Astrocyte of the cerebellum (primary cell): ENCODE results near the gene RNF144A.

Source experiments
- DNase-seq: peaks from one replicate; pipeline ENCODE4 v3.0.0-alpha.2; 2011; ENCODE audit warnings: low read depth
- H3K4me3 ChIP-seq: 2 replicates; pipeline ENCODE4 v1.5.1; 2011; ENCODE audit warnings: mild to moderate bottlenecking, low read depth, low read length, moderate library complexity
- CTCF ChIP-seq: IDR thresholded peaks from 2 replicates; pipeline ENCODE4 v1.5.1; 2012; ENCODE audit warnings: low read length, low read depth, moderate library complexity, mild to moderate bottlenecking; ENCODE audit errors: missing control alignments
- in situ Hi-C: cut with HindIII; loops from 2 replicates; pipeline ENCODE4 v1.10.0; 2017; ENCODE audit warnings: low sequenced_read_pairs

RNF144A gene

GRCh38 chr2:6915399-6915798, 1.8 kb upstream of the RNF144A start:
- in situ Hi-C loops = loop anchor here (10.0 kb wide), 1 partner anchor 109 kb away; no protein-coding TSS in a partner anchor
- TF ChIP-seq CTCF = no peak
- no peak for DNase-seq
- no peak overlapping the region for H3K4me3 ChIP-seq

GRCh38 chr2:6916224-6916623, 988 bp upstream of the RNF144A start:
- TF ChIP-seq CTCF = no peak
- no peak overlapping the region for H3K4me3 ChIP-seq
- no peak for DNase-seq
- in situ Hi-C loops = loop anchor here (10.0 kb wide), 1 partner anchor 109 kb away; no protein-coding TSS in a partner anchor

GRCh38 chr2:6916736-6917070, 509 bp upstream of the RNF144A start:
- in situ Hi-C loops = loop anchor here (10.0 kb wide), 1 partner anchor 108 kb away; no protein-coding TSS in a partner anchor
- no peak for TF ChIP-seq CTCF
- H3K4me3 ChIP-seq = peak overlapping the region; percentile 25
- no peak for DNase-seq

- in situ Hi-C loops = loop anchor here (10.0 kb wide), 1 partner anchor 107 kb away; no protein-coding TSS in a partner anchor
- peak overlapping the region; percentile 78 for H3K4me3 ChIP-seq
- TF ChIP-seq CTCF = no peak
- no peak for DNase-seq
Measured at GRCh38 chr2:6917761-6918421, 679 bp downstream of the RNF144A start.

GRCh38 chr2:6919901-6920742, 2.9 kb downstream of the RNF144A start:
- in situ Hi-C loops = loop anchor here (10.0 kb wide), 1 partner anchor 105 kb away; no protein-coding TSS in a partner anchor
- TF ChIP-seq CTCF = peak; percentile 3
- H3K4me3 ChIP-seq = no peak overlapping the region
- no peak for DNase-seq

- DNase-seq = no peak
- no peak for TF ChIP-seq CTCF
- in situ Hi-C loops = no loop called here
- H3K4me3 ChIP-seq = no peak overlapping the region
Measured at GRCh38 chr2:6920743-6921064, 3.5 kb downstream of the RNF144A start.
